Measurements from ENCODE around the gene ADA.

DNA sequence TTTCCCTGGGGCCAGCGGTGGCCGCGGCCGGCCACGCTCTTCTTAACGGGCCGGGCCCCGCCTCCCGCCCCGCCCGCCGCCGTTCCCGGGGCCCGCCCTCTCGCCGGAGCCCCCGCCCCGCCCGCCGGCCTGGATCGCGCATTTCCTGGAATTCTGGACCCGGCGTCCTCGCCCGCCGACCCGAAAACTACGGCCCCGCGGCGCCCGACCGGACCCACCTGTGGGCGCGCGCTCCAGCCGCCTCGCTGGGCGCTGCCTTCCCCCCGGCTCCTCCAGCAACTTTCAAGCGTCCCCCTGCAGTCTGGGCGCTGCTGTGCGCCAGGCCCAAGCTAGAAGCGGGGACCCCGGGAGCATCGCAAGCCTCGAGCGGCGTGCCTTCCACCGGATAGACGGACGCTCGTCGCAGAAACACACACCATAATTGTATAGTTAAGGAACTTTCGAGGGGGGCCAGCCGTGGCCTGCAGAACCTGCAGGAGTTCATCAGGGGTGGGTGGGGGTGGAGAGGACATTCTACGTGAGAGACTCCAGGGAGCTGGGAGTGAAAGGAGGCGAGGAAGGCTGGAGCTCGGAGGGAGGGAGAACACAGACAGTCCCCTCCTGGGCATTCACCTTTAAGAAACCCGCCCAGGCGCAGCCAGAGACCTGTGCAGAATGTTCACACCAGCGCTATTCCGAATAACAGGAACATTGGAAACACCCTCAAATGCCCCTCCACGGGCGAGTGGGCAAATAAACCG lies at the start of gene ADA:
- TF ChIP-seq ZNF280B (CRISPR knock-in tag; IDR thresholded peaks at IDR 0.05; ENCODE audit: borderline replicate concordance) = peak; percentile 76; the same call in 1 of the 2 replicates
- TF ChIP-seq THRA (CRISPR knock-in tag; IDR thresholded peaks at IDR 0.05; ENCODE audit: borderline replicate concordance) = no peak
- TF ChIP-seq, protein P1, sequence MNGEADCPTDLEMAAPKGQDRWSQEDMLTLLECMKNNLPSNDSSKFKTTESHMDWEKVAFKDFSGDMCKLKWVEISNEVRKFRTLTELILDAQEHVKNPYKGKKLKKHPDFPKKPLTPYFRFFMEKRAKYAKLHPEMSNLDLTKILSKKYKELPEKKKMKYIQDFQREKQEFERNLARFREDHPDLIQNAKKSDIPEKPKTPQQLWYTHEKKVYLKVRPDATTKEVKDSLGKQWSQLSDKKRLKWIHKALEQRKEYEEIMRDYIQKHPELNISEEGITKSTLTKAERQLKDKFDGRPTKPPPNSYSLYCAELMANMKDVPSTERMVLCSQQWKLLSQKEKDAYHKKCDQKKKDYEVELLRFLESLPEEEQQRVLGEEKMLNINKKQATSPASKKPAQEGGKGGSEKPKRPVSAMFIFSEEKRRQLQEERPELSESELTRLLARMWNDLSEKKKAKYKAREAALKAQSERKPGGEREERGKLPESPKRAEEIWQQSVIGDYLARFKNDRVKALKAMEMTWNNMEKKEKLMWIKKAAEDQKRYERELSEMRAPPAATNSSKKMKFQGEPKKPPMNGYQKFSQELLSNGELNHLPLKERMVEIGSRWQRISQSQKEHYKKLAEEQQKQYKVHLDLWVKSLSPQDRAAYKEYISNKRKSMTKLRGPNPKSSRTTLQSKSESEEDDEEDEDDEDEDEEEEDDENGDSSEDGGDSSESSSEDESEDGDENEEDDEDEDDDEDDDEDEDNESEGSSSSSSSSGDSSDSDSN (CRISPR knock-in tag; IDR thresholded peaks at IDR 0.05) = peak; percentile 83; the same call in 1 of the 2 replicates
- peak; percentile 74; the same call in 1 of the 2 replicates for TF ChIP-seq ZNF546 (CRISPR knock-in tag; conservative IDR thresholded peaks at IDR 0.05)
- peak; percentile 38 for TF ChIP-seq YY1 (IDR thresholded peaks at IDR 0.05; ENCODE audit: insufficient read depth, insufficient replicate concordance, low read depth, low read length)
- TF ChIP-seq MEIS1 (CRISPR knock-in tag; IDR thresholded peaks at IDR 0.05; ENCODE audit: borderline replicate concordance) = peak; percentile 42; the same call in 1 of the 2 replicates
- TF ChIP-seq POLR2A (IDR thresholded peaks at IDR 0.05; ENCODE audit: insufficient read depth in 1 of 2, low read depth in 2 of 2, low read length in 2 of 2) = no peak; a peak in 1 of 4 replicates
- TF ChIP-seq HDAC6 (IDR thresholded peaks at IDR 0.05; ENCODE audit: low read depth, low read length) = no peak
- TF ChIP-seq PHB2 (IDR thresholded peaks at IDR 0.05; ENCODE audit: partially characterized antibody) = no peak
- no peak for TF ChIP-seq CEBPZ (IDR thresholded peaks at IDR 0.05; ENCODE audit: low read length)
- TF ChIP-seq TBL1XR1 (IDR thresholded peaks at IDR 0.05; ENCODE audit: borderline replicate concordance, low read length, partially characterized antibody) = no peak
- no peak for TF ChIP-seq POLR2AphosphoS5 (IDR thresholded peaks at IDR 0.05; ENCODE audit: low read depth, low read length)
- no peak for TF ChIP-seq PRDM10 (CRISPR knock-in tag; IDR thresholded peaks at IDR 0.05; ENCODE audit: low read depth)

Measured in HepG2 (cell line).